GM19395 (cell line): ENCODE measurements around the gene SLC9A3.
"Not testable (repeated sequence)": the region's sequence is repeated elsewhere in the genome, so short reads cannot be mapped to it uniquely, and the experiment has no call there.

ENCODE experiments used
- ATAC-seq: cut with Tn5 transposase; IDR thresholded peaks from one replicate; pipeline ENCODE4 v1.9.1; 2021; ENCODE audit warnings: mild to moderate bottlenecking, moderate library complexity; ENCODE audit not compliant: unreplicated experiment

SLC9A3 gene

DNA sequence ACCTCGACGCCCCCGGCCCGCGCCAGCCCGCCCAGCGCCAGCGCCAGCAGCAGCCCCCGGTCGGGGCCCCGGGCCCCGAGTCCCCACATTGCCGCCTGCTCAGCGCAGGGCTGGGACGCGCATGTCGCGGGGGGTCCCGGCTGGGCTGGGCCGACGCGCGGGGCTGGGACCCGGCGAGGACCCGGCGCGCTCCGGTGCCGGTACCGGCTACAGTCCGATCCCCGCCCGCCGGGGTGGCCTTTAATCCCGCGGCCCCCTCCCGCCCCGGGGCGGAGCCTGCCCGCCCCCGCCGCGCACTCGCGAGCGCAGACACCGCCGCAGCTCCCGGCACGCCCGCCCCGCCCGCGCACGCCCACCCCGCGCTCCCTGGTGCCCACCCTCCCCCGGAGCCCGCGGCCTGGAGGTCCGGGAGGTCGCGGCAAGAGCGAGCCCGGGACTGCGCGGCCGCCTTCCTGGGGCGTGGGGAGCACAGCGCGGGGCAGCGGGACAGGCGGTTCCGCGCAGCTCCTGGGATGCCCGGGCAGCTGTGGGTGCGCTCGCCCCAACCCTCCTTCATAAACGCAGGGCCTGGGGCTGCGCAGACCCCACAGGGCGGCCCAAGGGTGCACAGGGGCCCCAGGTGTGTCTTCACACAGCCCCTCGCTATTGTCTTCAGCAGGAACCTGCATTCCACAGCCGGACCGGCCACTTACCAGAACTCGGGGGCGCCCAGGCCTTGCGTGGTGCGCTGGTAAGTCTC, at the start of gene SLC9A3:
SLC9A3 (minus strand) TSS at position 216 of the 739 bp plus-strand sequence.
- no peak for ATAC-seq

DNA sequence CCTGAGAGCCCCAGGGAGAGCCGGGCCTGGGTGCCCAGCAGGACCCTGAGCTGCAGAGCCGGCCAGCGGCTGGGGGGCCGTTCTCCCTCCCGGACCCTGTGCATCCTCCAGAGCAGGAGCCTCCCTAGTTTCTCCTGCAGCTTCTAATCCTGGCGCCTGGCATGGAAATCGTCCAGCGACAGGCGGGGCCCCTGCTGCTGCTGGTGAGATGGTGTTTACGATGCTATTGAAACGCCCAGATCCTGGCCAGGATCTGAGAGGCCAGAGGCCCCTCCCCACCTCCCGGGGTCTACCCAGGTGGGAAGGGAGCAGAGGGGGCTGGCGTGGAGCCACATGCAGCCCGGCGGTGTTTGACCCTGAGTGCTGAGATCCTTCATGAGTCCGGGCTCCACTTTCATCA, 49.7 kb upstream of the SLC9A3 start:
- ATAC-seq: no peak

DNA sequence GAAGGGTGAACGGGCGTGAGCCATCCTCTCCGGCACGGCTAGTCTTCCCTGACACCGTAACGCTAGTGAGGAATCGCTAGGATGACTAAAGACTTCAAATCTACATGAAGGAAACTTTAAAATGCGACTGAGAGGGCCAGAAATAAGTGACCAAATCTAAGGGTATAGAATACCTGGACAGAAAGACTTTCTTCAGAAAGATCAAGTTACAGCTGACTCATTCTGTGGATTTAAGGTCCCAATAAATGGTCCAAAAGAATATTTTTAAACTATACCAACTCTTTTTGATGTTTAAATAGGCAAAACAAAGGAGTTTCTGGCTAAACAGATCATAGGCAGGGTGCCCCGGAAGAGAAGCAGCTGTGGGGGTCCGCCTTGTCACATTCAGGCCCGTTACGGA, 49.0 kb upstream of the SLC9A3 start:
- ATAC-seq: no peak

DNA sequence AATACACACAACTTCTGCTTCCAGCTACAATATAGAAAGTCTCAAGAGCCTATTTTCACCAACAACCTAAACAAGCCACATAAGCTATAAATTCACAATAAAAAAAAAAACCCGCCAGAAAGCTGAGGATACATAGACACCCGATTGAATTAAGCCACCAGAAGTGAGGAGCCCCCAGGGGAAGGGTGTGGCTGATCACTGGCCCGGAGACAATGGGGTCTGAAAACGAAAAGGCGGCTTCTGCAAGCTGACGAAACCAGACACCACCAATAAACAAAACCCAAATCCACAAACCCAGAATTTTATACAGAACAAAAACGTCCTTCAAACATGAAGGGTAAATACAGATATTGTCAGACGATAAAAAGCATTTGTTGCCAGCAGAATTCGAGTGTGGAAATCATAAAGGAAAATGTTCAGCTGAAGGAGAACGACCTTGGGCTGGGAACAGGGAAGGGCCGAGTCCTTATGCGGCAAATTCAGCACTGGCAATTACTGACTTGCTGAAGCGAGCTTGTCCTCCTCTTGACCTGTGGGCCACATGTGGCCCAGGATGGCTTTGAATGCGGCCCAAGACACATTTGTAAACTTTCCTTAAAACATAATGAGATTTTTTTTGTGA, 48.3 kb upstream of the SLC9A3 start:
- ATAC-seq: no peak

DNA sequence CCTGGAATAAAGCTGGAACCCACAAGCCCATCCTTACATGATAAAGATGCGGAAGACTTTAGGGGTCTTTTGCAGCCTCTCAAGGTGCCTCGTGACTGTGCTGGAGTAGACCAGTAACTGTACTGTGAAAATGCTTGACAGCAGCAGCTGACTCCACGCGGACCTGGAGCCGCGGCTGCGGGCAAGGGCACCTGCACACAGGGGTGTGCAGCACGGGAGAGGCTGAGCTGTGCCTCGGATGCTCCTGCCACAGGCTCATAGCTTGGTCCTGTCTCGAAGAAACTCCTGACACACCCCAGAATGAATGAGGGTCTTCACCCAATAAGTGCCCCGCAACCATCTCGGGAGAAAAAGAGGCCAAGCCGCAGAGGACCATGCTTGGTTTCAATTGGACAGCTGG, 47.5 kb upstream of the SLC9A3 start:
- no peak for ATAC-seq

DNA sequence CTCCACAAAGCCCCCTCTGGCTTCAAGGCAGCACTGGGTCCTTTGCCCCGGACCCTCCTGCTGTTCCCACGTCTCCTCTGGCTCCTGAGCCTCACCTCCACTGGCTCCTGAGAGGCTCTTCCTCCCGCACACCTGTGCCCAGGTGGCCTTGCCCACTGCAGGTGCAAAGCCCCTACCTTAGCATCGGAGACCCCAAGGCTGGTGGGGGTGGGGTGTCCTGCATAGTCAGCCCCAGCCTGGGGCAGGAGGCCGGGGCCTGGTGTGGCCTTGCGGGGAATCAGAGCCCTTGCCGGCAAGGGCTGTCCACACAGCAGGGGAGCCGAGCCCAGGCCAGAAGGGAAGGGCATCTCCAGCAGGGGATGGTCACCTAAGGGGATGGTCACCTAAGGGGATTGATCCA, 46.6 kb upstream of the SLC9A3 start:
- ATAC-seq: no peak

DNA sequence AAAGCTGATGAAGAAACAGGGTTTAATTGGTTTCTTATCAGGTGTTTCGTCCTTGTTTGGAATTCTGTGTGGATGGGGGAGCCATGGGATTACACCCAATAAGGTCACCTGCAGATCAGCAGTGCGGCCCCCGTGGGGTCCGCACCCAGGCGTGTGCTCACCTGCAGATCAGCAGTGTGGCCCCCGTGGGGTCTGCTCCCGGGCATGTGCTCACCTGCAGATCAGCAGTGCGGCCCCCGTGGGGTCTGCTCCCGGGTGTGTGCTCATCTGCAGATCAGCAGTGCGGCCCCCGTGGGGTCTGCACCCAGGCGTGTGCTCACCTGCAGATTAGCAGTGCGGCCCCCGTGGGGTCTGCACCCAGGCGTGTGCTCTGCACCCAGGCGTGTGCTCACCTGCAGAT, 46.2 kb upstream of the SLC9A3 start:
- ATAC-seq: no peak

DNA sequence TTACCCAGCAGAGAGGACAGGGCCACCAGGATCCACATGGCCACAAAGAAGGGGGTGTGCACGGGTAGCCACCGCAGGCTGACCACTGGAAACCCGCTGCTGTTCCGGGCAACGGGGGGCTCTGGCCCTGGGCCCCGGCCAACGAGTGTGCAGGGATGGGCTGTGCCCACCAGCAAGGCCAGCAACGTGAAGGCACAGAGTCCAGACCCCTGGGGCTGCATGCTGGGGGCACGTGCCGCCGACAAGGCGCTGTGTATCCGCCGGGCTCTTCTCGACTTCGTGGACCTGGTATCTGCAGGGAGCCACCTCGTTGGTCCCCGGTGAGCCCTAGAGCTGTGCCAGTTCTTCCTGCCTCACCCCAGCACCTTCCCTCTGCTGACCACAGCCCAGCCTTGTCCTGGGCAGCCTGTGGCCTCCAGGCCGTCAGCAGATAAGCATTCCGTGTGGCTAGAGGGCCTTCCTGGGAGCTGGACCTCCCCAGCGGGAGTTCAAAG, 45.7 kb upstream of the SLC9A3 start:
- ATAC-seq: no peak

DNA sequence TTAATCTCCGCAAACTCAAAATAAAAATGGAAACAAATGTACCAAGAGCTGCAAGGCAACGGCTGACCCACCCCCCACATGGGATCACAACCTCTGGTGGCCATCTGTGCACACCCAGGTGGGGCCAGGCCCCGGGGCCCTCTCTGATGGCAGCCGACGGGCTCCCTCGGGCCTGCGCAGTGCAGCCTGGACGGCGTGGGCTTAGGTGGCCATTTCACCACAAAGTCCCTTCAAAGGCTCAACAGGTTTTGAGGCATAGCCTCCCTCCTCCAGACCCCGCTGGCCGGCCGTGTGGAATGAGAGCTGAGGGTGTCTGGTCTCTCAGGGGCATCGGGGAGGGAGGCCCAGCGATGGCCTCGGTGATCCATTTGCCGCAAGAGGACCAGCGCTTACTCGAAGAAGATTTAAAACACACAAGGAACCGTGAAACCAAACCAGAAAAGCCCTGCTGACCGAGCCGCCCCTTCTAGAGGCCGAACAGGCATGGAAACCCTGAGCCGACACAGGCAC, 45.2 kb upstream of the SLC9A3 start:
- ATAC-seq: no peak

DNA sequence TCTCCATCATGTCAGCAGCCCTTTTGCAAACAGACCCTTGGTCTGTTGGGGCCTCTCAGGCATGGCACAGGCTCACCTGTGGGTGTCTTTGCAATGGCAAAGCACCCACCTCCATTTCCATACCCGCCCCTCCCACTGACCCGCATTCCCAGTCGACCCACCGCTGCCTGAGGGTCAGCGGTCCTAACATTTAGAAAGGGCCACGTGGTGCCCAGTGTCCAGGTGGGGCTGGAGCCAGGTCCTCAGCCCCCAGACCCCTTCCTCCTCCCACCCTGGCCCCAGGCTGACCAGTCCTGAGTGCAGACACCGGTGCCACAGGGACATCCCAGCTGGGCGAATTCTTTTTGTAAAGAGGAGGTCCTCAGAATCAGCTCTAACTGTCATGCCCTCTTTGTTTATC, 44.6 kb upstream of the SLC9A3 start:
- ATAC-seq: no peak

DNA sequence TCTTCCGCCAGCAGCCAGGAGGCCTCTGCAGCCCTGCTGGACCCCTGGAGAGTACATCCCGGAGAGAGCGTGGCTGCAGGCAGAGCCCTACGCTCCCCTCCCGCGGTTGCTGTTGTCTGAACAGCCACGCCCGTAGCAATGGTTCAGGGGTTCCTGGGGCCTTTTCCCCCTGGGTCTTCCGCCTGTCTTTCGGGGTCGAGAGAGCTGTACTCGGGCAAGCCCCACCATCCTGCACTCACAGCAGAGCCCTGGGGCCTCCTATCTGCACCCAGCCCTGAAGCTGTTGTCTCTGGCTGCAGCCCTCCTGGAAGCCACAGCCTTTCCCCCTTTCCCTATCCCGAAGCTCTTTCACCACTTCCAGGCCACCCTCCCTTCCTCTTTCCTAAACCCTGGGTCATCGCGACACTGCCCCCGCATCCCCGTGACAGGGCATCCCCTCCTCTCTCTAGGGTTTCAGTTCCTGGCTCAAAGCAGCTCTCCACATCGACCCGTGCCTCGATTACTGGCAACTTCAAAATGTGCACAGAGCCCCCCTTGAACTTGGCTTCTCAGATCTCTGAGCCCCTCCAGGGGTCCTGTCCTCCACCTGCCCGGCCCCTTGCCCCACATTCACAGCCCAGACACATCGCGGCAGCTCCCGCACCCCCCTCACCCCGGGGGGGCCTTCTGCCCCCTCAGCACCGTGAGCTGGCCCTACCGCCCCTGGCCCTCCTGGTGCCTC, 44.0 kb upstream of the SLC9A3 start:
- no peak for ATAC-seq

DNA sequence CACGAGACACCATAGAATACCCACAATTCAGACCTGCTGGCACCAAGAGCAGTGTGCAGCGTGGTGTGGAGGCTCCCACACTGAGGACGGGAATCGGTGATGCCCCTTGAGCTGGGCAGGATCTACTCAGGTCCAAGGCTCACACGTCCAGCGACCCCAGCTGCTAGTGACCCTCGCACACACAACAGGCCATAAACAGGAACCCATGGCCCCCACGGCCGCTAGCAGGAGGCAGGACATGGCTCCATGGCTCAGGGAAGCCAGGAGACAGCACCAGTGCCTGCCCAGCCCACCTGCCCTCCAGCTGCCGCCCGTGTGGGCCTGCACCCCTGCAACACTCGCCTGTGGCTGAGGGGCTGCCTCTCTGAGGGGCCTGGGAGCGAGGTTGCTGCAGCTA, 43.4 kb upstream of the SLC9A3 start:
- ATAC-seq: no peak

DNA sequence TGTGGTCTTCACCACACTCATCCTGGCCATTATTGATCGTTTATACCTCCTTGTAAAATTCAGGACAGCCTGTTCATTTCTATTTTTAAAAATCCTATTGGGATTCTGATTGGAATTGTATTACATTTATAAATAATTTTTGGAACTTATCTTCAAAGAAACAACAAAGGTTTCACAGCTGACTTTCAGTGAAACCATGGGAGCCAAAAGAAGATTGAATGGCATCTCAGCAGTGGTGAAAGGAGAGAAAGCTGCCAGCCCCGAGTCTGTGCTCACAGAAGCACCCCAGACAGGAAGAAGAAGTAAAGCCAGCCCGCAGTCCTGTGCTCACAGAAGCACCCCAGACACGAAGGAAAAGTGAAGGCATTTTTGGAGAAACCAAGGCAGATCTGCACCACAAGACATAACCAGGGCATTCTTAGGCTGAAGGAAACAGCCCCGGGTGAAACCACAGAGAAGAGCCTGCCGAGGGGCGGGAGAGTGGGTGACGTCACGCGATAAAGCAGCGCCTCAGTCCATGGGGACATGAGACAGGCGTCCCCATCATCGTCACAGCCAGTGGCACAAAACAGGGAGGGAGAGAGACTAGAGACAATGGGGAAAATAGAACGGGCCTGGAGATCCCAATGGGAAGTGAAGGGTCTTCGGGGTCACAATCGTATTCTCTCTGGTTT, 42.5 kb upstream of the SLC9A3 start:
- ATAC-seq: no peak

DNA sequence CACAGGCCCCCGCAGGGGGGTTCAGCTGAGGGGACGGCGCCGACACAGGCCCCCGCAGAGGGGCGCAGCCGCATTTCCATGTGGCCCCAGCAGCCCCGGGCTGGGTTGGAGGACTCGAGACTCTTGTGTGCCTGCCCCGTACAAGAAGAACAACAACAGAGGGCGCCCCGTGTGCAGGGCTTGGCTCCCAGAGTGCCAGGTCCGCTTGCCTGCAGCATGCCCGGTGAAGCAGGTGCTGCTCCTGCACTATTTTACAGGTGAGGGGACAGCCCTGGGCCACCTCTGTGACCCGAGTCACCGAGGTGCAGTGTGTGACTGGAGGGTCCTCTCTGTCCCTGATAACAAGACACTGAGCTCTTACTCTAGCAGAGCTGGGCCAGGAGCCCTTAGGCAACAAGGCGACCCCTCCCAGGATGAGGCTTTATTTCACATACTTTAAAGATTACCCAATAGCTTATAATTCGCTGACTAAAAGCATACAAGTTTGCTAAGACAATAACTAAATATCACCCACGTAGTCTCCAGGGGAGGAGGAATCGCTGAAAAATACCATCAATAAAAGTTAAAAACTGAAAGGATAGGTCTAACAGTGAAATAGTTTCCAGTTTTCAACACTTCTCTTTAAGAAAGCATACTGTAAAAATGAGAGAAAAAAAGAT, 41.7 kb upstream of the SLC9A3 start:
- no peak for ATAC-seq

DNA sequence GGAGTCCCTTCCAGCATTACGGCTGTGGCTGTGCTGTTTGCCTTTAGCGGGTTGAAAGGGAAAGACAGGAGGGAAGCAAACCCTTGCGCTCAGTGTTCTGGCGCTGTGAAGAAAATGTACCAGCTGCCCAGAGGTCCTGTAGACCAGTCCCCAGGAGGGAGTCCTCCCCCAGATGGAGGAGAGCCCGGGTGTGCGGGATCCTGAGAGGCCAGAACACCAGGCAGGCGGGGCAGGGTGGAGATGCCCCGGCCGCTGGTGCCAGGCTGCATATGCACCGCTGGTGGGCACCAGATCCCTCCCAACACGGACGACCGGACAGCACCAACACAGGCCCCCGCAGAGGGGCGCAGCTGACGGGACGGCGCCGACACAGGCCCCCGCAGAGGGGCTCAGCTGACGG, 37.2 kb upstream of the SLC9A3 start:
- ATAC-seq: no peak

DNA sequence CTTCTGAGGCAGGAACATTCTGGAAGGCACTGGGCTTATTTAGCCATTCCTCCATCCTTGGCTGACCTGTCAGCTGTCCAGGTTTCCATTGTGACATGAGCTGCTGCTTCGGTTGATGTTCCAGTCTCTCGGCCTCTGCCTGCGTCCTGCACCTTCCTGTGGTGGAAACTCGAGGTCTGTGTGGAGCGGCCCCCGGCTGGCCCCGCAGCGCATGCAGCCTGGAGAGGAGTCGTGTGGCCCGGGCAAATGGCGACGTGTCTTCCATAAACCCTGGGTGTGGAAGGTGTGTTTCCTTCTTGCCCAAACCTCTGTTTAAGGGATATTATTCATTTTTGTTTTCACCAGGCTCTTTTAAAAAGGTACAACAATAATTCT, 36.5 kb upstream of the SLC9A3 start:
- no peak for ATAC-seq

DNA sequence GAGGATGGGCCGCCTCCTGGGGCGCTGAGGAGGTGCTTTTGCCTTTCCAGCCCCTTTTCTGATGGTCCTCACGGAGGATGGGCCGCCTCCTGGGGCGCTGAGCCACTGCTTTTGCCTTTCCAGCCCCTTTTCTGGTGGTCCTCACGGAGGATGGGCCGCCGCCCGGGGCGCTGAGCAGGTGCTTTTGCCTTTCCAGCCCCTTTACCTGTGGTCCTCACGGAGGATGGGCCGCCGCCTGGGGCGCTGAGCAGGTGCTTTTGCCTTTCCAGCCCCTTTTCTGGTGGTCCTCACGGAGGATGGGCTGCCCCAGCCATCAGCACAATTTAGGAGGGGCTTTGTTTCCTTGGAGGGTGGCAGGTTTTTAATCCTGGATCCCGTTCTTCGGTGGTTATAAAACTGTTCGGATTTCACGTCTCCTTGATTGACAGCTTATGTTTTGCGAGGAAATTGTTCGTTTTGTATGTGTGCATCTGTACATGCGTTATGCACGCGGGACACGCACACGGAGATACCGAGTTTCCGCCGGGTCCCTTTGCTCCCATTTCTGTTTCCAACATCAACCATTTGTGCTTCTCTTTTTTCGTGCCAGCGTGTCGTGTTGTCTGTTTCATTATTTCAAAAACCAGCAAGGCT, 34.7 kb upstream of the SLC9A3 start:
- no peak for ATAC-seq

DNA sequence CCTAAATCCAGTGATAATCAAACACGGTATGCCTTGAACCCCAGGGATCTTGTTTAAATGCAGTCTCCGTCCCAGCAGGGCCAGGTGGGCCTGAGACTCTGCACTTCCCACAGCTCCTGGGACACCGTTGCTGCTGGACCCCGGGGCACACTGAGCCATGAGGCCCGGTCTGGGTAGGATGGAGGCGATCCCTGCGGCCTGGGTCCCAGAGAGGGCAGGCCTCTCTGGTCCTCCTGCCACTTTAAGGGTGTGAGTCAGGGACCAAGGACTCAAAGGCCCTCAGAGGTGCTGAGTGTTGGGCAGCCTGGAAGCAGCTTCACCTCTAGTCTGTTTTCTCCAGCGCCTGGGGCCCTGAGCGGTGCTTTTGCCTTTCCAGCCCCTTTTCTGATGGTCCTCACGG, 34.1 kb upstream of the SLC9A3 start:
- no peak for ATAC-seq

DNA sequence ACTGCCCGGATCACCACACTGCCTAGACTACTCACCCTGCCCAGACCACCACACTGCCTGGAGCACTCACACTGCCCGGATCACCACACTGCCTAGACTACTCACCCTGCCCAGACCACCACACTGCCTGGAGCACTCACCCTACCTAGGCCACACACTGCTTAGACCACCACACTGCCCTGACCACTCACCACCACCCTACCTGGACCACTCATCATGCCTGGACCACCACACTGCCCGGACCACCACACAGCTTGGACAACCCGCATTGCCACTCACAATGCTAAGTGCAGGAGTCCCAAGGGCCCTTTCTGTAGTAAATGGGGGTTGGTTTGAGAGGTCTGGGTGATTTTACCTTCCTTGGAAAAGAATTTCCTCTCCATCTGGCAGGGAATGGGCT, 33.7 kb upstream of the SLC9A3 start:
- not testable (repeated sequence) for ATAC-seq

DNA sequence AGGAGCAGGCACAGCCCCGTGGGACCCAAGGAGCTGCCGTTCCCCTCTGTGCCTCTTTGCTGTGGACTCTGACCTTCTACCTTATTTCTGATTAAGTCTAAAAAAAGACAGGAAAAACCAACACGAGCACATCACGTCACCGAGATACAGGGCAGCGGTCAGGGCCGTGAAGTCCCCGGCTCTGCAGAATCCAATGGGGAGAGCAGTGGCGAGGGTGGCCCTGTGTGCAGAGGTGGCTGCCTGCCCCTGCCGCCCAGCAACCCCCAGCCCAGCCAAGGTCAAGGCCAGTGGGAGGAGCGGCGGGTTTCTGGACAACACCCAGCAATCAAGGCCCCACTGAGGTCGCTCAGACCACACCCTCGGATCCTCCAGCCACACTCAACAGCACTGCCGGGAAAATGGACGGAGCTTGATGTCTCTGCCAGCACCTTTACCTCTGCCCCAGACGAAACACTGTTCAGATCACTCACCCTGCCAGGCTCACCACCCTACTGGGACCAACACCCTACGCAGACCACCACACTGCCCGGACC, 32.7 kb upstream of the SLC9A3 start:
- ATAC-seq: no peak
